ENCODE data around the gene WFDC2.

GRCh38 chr20:45427236-45428149, 42.1 kb upstream of the WFDC2 start:
- no peak for TF ChIP-seq MXI1 (IDR thresholded peaks at IDR 0.05; ENCODE audit: borderline replicate concordance, low read depth, low read length)
- TF ChIP-seq, protein P1, sequence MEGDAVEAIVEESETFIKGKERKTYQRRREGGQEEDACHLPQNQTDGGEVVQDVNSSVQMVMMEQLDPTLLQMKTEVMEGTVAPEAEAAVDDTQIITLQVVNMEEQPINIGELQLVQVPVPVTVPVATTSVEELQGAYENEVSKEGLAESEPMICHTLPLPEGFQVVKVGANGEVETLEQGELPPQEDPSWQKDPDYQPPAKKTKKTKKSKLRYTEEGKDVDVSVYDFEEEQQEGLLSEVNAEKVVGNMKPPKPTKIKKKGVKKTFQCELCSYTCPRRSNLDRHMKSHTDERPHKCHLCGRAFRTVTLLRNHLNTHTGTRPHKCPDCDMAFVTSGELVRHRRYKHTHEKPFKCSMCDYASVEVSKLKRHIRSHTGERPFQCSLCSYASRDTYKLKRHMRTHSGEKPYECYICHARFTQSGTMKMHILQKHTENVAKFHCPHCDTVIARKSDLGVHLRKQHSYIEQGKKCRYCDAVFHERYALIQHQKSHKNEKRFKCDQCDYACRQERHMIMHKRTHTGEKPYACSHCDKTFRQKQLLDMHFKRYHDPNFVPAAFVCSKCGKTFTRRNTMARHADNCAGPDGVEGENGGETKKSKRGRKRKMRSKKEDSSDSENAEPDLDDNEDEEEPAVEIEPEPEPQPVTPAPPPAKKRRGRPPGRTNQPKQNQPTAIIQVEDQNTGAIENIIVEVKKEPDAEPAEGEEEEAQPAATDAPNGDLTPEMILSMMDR (conservative IDR thresholded peaks at IDR 0.05; ENCODE audit: low read depth, low read length), result no peak
- TF ChIP-seq POLR2A (IDR thresholded peaks at IDR 0.05; ENCODE audit: low read depth, low read length), result no peak
- TF ChIP-seq USF2 (IDR thresholded peaks at IDR 0.05; ENCODE audit: low read depth, low read length), result no peak
- no peak for TF ChIP-seq MAZ (IDR thresholded peaks at IDR 0.05; ENCODE audit: borderline replicate concordance, low read depth, low read length)
- TF ChIP-seq CEBPB (IDR thresholded peaks at IDR 0.05; ENCODE audit: low read depth, low read length), result no peak

Measured in IMR-90 (cell line).